Measurements from ENCODE around the gene AP5Z1.

Gene AP5Z1

GRCh38 chr7:4822677-4823076 lies 47.3 kb downstream of the AP5Z1 start:
- DNase-seq (ENCODE audit: low read depth): no peak

GRCh38 chr7:4823441-4824119 lies 48.2 kb downstream of the AP5Z1 start:
- no peak for DNase-seq (ENCODE audit: low read depth)

- no peak for DNase-seq (ENCODE audit: low read depth)
Measured at GRCh38 chr7:4824120-4824775, 48.8 kb downstream of the AP5Z1 start.

- no peak for DNase-seq (ENCODE audit: low read depth)
Measured at GRCh38 chr7:4825081-4825480, 49.7 kb downstream of the AP5Z1 start.

GRCh38 chr7:4828720-4829383 lies 53.4 kb downstream of the AP5Z1 start:
- no peak for DNase-seq (ENCODE audit: low read depth)

- DNase-seq (ENCODE audit: low read depth): peak; percentile 6
Measured at GRCh38 chr7:4830176-4830575, 54.8 kb downstream of the AP5Z1 start.

GRCh38 chr7:4831723-4832495 lies 56.5 kb downstream of the AP5Z1 start:
- no peak for DNase-seq (ENCODE audit: low read depth)

GRCh38 chr7:4832711-4833110 lies 57.3 kb downstream of the AP5Z1 start:
- no peak for DNase-seq (ENCODE audit: low read depth)

GRCh38 chr7:4833176-4833575 lies 57.8 kb downstream of the AP5Z1 start:
- DNase-seq (ENCODE audit: low read depth): no peak

GRCh38 chr7:4833691-4834600 lies 58.5 kb downstream of the AP5Z1 start:
- no peak for DNase-seq (ENCODE audit: low read depth)

- no peak for DNase-seq (ENCODE audit: low read depth)
Measured at GRCh38 chr7:4834601-4835397, 59.4 kb downstream of the AP5Z1 start.

GRCh38 chr7:4835398-4836205 lies 60.2 kb downstream of the AP5Z1 start:
- no peak for DNase-seq (ENCODE audit: low read depth)

- no peak for DNase-seq (ENCODE audit: low read depth)
Measured at GRCh38 chr7:4836206-4836661, 60.8 kb downstream of the AP5Z1 start.

GRCh38 chr7:4837041-4837802 lies 61.8 kb downstream of the AP5Z1 start:
- no peak for DNase-seq (ENCODE audit: low read depth)

GRCh38 chr7:4837803-4838625 lies 62.6 kb downstream of the AP5Z1 start:
- DNase-seq (ENCODE audit: low read depth): no peak

GRCh38 chr7:4838626-4839334 lies 63.4 kb downstream of the AP5Z1 start:
- no peak for DNase-seq (ENCODE audit: low read depth)

- no peak for DNase-seq (ENCODE audit: low read depth)
Measured at GRCh38 chr7:4840079-4840501, 64.7 kb downstream of the AP5Z1 start.

All from stimulated activated CD8-positive, alpha-beta memory T cell treated with anti-CD3 and anti-CD28 coated beads, Interleukin-12 subunit alpha, Interleukin-12 subunit beta, amount 100 ng/mL, for 4 hours (primary cell).